Measurements from ENCODE around the gene GSTA1.
"Not testable (repeated sequence)": the region's sequence is repeated elsewhere in the genome, so short reads cannot be mapped to it uniquely, and the experiment has no call there.

GSTA1 gene

GRCh38 chr6:52757651-52758338 is 45.8 kb downstream of the GSTA1 start:
- not testable (repeated sequence) for DNase-seq (ENCODE audit: low spot score)

- no peak for DNase-seq (ENCODE audit: low spot score)
Observed at GRCh38 chr6:52754443-52754842, 49.2 kb downstream of the GSTA1 start.

- DNase-seq (ENCODE audit: low spot score) = not testable (repeated sequence)
Observed at GRCh38 chr6:52753137-52753536, 50.5 kb downstream of the GSTA1 start.

- DNase-seq (ENCODE audit: low spot score) = no peak
Observed at GRCh38 chr6:52752310-52752709, 51.3 kb downstream of the GSTA1 start.

GRCh38 chr6:52749556-52750152 is 54.0 kb downstream of the GSTA1 start:
- no peak for DNase-seq (ENCODE audit: low spot score)

- DNase-seq (ENCODE audit: low spot score) = not testable (repeated sequence)
Observed at GRCh38 chr6:52747301-52747700, 56.3 kb downstream of the GSTA1 start.

GRCh38 chr6:52746213-52746612 is 57.4 kb downstream of the GSTA1 start:
- no peak for DNase-seq (ENCODE audit: low spot score)

GRCh38 chr6:52745764-52746201 is 57.8 kb downstream of the GSTA1 start:
- no peak for DNase-seq (ENCODE audit: low spot score)

- DNase-seq (ENCODE audit: low spot score) = no peak
Observed at GRCh38 chr6:52741872-52742271, 61.7 kb downstream of the GSTA1 start.
